Posterior cingulate gyrus (tissue), 11 donors: ENCODE measurements around the gene ACACB.

ENCODE experiments used
- DNase-seq, 10 donors: peaks; one replicate each; pipeline versions ENCODE4 v3.0.0 to v3.0.0-alpha.2; 2020 to 2021; ENCODE audit warnings: mixed read lengths in 3 of 10
- intact Hi-C: fragments of 100-400 bp; cut with DNase I; formaldehyde crosslinking; loops from one replicate; pipeline ENCODE4 v1.15.1; 2023

The ACACB gene

DNA sequence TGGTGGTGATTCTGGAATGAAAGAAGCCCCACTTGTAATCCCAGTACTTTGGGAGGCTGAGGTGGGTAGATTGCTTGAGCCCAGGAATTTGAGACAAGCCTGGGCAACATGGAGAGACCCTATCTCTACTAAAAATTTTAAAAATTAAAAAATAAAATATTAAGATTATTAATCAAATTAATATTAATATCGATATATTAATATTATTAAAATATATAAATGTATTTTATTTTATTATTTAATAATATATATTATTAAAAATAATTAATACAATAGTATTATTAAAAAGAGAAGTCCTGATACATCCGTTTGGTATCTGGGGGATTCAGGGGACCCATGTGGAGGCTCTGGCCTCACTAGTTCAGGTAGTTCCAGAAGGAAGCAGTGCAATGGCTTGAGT is 124.0 kb downstream of the ACACB start:
- DNase-seq = peak in 1 of 10 donors; percentile 19
- intact Hi-C loops = no loop called here

DNA sequence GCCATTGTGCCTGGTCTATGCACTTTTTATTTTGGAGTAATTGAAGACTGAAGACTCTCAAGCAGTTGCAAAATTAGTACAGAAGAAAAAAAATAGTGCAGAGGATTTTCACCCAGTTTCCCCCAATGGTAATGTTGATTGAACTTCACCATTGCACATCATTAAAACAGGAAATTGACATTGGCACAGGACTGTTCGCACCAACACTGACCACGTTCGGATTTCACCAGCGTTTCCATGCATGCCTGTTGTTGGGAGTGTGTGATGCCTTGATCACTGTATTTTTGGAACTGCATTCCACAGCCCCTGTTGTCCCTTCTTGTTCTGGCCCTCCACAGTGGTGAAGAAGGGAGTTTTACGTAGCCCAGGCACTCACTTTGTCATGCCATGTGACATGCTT is 125.5 kb downstream of the ACACB start:
- DNase-seq = peak in 1 of 10 donors; percentile 27
- intact Hi-C loops = no loop called here

DNA sequence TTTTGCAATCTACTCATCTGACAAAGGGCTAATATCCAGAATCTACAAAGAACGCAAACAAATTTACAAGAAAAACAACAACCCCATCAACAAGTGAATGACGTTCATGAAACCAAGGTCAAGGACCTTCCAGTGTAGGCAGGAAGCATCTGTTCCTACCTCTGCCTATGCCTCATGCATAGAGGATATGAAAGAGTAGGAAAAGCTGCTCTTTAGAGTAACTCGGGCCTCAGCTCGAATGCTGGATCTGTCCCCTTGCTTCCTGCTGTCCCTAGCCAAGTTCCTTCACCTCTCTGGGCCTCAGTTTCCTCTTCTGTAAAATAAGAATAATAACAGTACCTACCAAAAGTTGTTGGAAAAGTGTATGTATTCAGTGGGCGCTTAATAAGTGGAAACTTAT is 127.7 kb downstream of the ACACB start:
- DNase-seq = no peak
- intact Hi-C loops = no loop called here

DNA sequence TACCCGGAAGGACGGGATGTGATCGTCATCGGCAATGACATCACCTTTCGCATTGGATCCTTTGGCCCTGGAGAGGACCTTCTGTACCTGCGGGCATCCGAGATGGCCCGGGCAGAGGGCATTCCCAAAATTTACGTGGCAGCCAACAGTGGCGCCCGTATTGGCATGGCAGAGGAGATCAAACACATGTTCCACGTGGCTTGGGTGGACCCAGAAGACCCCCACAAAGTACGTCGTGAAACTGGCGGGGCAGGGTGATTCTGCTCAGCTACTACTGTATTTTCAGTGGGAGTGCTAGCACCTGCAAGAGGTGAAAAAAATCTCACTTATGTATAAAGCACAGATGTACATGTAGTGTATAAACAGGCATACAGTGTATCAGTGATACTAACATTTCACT is 129.8 kb downstream of the ACACB start:
- intact Hi-C loops = no loop called here
- peak in 1 of 10 donors; percentile 74 for DNase-seq

DNA sequence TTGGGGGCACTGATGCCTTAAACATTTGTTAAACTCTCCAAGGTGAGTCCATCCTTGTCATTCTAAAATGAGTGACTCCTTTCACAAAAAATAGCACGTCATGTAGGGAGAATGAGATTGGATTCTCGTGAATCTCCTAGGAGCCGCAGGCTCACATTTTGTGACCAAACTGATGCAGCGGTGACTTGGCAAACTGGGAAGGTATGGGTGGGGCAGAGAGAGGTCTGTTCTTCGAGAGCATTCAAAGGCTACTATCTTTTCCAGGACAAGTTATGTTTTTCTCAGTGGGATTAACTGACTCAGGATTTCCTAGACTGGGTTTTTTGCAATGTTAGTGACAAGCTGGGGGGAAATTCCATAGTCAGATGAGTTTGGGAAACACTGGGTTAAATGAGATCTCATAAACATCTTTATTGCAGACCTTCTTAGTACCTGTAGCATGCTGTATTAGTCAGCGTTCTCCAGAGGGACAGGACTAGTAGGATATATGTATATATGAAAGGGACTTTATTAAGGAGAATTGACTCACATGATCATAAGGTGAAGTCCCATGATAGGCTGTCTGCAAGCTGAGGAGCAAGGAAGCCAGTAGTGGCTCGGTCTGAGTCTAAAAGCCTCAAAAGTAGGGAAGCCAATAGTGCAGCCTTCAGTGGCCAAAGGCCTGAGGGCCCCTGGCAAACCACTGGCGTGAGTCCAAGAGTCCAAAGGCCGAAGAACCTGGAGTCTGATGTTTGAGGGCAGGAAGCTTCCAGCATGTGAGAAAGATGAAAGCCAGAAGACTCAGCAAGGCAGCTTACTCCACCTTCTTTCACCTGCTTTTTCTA is 131.7 kb downstream of the ACACB start:
- peak in 1 of 10 donors; percentile 20 for DNase-seq
- intact Hi-C loops = no loop called here

DNA sequence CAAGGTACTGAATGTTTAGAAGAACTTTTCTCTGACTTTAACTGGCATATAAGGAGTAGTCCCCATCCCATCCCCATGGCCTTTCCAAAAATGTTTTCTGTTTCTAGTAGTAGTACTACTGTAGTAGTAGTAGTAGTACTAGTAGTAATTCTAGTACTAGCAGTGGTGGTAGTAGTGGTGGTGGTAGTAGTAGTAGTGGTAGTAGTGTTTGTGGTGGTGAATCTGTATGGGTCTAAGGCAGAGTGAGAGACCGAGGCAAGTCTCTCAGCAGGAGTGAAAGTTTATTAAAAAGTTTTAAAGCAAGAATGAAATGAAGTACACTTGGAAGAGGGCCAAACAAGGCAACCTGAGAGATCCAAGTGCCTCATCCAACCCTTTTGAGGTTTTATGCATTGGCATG is 134.1 kb downstream of the ACACB start:
- intact Hi-C loops = no loop called here

DNA sequence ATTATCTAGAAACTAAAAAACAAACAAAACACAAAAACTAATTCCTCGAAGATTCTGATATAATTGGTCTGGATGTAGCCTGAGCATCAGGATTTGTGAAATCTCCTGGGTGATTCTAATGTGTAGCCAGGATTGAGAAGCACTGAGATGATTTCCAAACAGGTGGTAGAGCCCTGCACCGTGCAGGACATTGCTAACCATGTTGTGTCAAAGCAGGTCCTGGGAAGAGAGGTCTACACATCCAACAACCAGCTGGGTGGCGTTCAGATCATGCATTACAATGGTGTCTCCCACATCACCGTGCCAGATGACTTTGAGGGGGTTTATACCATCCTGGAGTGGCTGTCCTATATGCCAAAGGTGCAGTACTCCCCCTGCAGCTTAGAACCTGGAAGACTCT is 136.4 kb downstream of the ACACB start:
- intact Hi-C loops = no loop called here
- peak in 1 of 10 donors; percentile 16 for DNase-seq

More for the DNA sequence above, 134.1 kb downstream of the ACACB start:
- no peak for DNase-seq

- intact Hi-C loops = no loop called here
- no peak for DNase-seq
Observed at GRCh38 chr12:109253913-109254544, 137.6 kb downstream of the ACACB start.

- peak in 5 of 10 donors; percentile 18 to 88 (median 65) for DNase-seq
- intact Hi-C loops = no loop called here
Observed at GRCh38 chr12:109255377-109255776, 139.0 kb downstream of the ACACB start.

DNA sequence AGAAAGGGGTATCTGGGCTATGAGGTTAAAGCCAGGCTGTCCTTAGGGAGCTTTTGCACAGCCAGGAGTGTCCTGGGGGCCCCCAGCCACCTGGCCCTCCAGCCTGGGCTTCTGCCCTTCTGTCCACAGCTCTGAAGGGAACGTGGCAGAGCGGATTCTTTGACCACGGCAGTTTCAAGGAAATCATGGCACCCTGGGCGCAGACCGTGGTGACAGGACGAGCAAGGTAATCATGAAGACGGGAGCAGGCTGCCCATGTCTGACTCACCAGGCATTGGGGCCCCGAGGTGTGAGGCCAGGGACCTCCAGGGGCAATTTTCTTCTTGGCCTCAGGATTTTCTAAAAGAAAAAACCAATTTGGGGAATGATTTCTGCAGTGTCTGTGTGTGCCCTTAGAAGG is 139.6 kb downstream of the ACACB start:
- DNase-seq = peak in 1 of 10 donors; percentile 68
- intact Hi-C loops = no loop called here

DNA sequence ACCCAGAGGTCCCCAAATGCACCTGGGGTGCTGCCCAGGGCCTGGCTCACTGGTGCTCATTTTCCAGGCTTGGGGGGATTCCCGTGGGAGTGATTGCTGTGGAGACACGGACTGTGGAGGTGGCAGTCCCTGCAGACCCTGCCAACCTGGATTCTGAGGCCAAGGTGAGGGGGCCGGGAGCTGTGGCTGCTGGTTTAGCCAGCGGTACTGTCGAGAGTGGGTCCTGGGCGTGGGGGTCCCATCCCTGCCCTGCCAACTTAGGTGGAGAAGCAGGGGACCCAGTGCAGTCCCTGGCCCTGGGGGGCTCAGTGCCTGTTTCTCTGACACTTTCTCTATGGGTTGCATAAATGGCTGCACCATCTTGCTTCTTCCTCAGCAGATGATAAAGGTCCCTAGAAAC is 141.8 kb downstream of the ACACB start:
- intact Hi-C loops = no loop called here
- DNase-seq = peak in 1 of 10 donors; percentile 67

DNA sequence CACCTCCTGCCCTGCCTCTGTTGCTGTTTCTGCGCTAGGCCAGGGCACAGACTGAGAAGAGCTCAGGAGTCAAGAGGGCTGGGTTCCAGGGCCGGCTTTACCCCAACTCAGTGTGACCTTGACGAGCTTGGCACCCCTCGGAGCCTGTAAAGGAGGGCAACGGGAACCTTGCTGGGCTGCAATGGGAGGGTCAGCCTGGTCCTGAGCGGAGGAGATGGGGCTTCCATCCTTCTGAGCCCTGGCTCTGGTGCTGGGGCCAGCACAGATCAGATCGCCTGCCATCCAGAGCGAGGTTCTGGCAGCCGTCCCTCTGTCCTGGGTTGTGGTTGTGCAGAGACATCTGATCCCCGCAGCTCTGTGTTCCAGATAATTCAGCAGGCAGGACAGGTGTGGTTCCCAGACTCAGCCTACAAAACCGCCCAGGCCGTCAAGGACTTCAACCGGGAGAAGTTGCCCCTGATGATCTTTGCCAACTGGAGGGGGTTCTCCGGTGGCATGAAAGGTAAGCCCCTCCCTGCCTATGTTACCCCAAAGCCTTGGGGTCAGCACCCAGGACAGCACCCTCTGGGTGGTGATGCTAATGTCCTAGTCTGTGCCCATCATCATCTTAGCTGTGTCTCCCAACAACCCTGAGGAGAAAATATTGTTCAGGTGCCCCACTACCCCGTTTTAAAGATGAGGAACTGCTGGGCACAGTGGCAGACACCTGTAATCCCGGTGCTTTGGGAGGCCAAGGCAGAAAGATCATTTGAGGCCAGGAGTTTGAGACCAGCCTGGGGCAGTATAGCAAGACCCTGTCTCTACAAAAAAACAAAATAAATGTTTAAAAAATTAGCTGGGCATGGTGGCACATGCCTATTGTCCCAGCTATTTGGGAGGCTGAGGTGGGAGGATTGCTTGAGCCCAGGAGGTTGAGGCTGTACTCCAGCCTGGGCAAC is 142.5 kb downstream of the ACACB start:
- intact Hi-C loops = no loop called here
- no peak for DNase-seq

- intact Hi-C loops = no loop called here
- peak in 1 of 10 donors; percentile 33 for DNase-seq
Observed at GRCh38 chr12:109259545-109259895, 143.1 kb downstream of the ACACB start.

GRCh38 chr12:109261087-109261486 is 144.7 kb downstream of the ACACB start:
- intact Hi-C loops = no loop called here
- DNase-seq = no peak

DNA sequence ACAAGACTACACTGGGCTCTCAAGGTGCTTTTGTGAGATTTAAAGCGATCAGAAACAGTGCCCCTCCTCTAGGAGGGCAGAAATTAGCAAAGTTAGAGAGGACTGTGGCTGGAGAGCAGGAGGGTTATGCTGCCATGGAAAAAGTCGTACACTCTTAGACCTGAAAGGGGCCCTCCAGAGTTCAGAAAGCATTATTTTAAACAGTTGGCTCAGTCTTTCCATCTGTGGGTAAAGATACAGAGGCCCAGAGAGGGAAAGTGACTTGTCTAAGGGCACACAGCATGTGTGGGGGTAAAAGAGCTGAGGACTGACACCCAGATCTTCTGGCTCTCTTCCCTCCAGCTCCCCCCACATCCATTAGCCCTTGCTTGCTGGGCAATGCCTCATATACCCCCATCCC is 145.6 kb downstream of the ACACB start:
- intact Hi-C loops = no loop called here
- DNase-seq = no peak

GRCh38 chr12:109263439-109263838 is 147.1 kb downstream of the ACACB start:
- intact Hi-C loops = no loop called here
- DNase-seq = no peak

- intact Hi-C loops = loop anchor here (1.0 kb wide), 1 partner anchor 121 kb away; no protein-coding TSS in a partner anchor
- peak; percentile 22 to 95 (median 74) for DNase-seq
Observed at GRCh38 chr12:109264095-109264942, 147.9 kb downstream of the ACACB start.

DNA sequence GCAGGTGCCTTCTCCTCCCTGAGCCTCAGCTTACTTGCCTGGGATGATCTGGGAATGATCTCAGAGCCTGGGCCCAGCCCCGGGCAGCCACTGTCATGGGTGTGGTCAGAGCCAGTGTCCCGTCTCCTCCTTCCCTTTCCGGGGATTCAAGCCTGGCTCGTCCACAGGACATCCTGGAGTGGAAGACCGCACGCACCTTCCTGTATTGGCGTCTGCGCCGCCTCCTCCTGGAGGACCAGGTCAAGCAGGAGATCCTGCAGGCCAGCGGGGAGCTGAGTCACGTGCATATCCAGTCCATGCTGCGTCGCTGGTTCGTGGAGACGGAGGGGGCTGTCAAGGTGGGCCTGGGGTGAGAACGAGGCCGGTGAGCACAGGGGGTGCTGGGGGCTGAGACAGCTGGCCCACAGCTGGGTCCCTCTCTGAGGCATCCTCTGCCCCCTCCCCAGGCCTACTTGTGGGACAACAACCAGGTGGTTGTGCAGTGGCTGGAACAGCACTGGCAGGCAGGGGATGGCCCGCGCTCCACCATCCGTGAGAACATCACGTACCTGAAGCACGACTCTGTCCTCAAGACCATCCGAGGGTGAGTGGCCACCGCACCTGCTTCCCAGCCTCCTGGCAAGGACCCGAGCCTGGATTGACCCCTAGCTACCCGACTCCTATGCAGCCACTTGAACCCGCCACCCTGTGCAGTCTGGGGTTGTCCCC is 148.7 kb downstream of the ACACB start:
- peak in 1 of 10 donors; percentile 80 for DNase-seq
- intact Hi-C loops = loop anchor here (1.0 kb wide), 1 partner anchor 120 kb away; no protein-coding TSS in a partner anchor
